ENCODE data around the gene NIF3L1.
A peak's percentile ranks its signal among the peaks of the same experiment; 100 is the strongest.

The NIF3L1 gene

GRCh38 chr2:200944467-200945394 is 55.6 kb downstream of the NIF3L1 start:
- peak; percentile 70 for DNase-seq (ENCODE audit: low read depth)
- no peak for TF ChIP-seq CTCF (conservative IDR thresholded peaks at IDR 0.05; ENCODE audit: low read length)
- H3K4me3 ChIP-seq (ENCODE audit: low read length) = no peak overlapping the region

GRCh38 chr2:200945395-200945729 is 56.2 kb downstream of the NIF3L1 start:
- H3K4me3 ChIP-seq (ENCODE audit: low read length) = no peak overlapping the region

GRCh38 chr2:200950378-200950777 is 61.2 kb downstream of the NIF3L1 start:
- DNase-seq (ENCODE audit: low read depth) = no peak
- H3K4me3 ChIP-seq (ENCODE audit: low read length) = no peak overlapping the region
- no peak for TF ChIP-seq CTCF (conservative IDR thresholded peaks at IDR 0.05; ENCODE audit: low read length)

More at GRCh38 chr2:200945395-200945729, 56.2 kb downstream of the NIF3L1 start:
- DNase-seq (ENCODE audit: low read depth) = no peak
- TF ChIP-seq CTCF (conservative IDR thresholded peaks at IDR 0.05; ENCODE audit: low read length) = no peak
